GM23338 (cell line): ENCODE measurements around the gene PLD6. TPM values are rescaled to one million over a fixed set of nuclear protein-coding genes. Genes with fewer than 3 reads are reported as not detected.
"Not testable (repeated sequence)": the region's sequence is repeated elsewhere in the genome, so short reads cannot be mapped to it uniquely, and the experiment has no call there.

Experiments
- ATAC-seq: fragments of 200-7000 bp; cut with Tn5 transposase; 3 replicates; pipeline ENCODE4 v1.9.1; 2020
- DNase-seq: peaks from one replicate; pipeline ENCODE4 v3.0.0-alpha.2; 2015; ENCODE audit warnings: low spot score
- H2AFZ ChIP-seq: fragments of 200-600 bp; sonication (generic); 2 replicates; pipeline ENCODE4 v1.8.0; 2016; ENCODE audit warnings: antibody characterized with exemption, mild to moderate bottlenecking, moderate library complexity
- H3F3A ChIP-seq: fragments of 200-600 bp; sonication (generic); replicated peaks from 2 replicates; pipeline ENCODE4 v1.8.0; 2017; ENCODE audit warnings: antibody characterized with exemption, mixed run types, low read depth
- H3K27ac ChIP-seq: fragments of 200-600 bp; sonication (generic); 2 replicates; pipeline ENCODE4 v1.6.1; 2016; ENCODE audit warnings: low read depth
- H3K27me3 ChIP-seq: fragments of 200-600 bp; sonication (generic); 2 replicates; pipeline ENCODE4 v1.8.0; 2016; ENCODE audit warnings: mild to moderate bottlenecking, mixed run types, moderate library complexity; ENCODE audit not compliant: insufficient read depth
- H3K36me3 ChIP-seq: fragments of 200-600 bp; sonication (generic); 2 replicates; pipeline ENCODE4 v1.8.0; 2016; ENCODE audit warnings: mild to moderate bottlenecking; ENCODE audit not compliant: insufficient read depth
- H3K4me1 ChIP-seq: fragments of 200-600 bp; sonication (generic); 2 replicates; pipeline ENCODE4 v1.8.0; 2016; ENCODE audit warnings: mild to moderate bottlenecking, moderate library complexity; ENCODE audit not compliant: insufficient read depth
- H3K4me2 ChIP-seq: fragments of 200-600 bp; sonication (generic); 2 replicates; pipeline ENCODE4 v1.7.1; 2017; ENCODE audit warnings: mixed run types
- H3K4me3 ChIP-seq: fragments of 200-600 bp; sonication (generic); 2 replicates; pipeline ENCODE4 v1.6.1; 2016; ENCODE audit warnings: mixed run types
- H3K79me2 ChIP-seq: fragments of 200-600 bp; sonication (generic); replicated peaks from 2 replicates; pipeline ENCODE4 v1.8.0; 2017; ENCODE audit warnings: mild to moderate bottlenecking; ENCODE audit not compliant: insufficient read depth
- H3K9me2 ChIP-seq: fragments of 200-600 bp; sonication (generic); 2 replicates; pipeline ENCODE4 v1.8.0; 2017; ENCODE audit not compliant: insufficient read depth
- H4K20me1 ChIP-seq: fragments of 200-600 bp; sonication (generic); replicated peaks from 2 replicates; pipeline ENCODE4 v1.8.0; 2017; ENCODE audit warnings: mild to moderate bottlenecking; ENCODE audit not compliant: insufficient read depth
- H3K27ac Mint-ChIP-seq: 2 replicates; pipeline ENCODE4 v1.8.0; 2020; ENCODE audit warnings: inconsistent platforms, mild to moderate bottlenecking, moderate library complexity, mixed read lengths
- H3K27me3 Mint-ChIP-seq: 3 replicates; pipeline ENCODE4 v1.8.0; 2022; ENCODE audit warnings: low read depth, mild to moderate bottlenecking, moderate library complexity, mixed read lengths, inconsistent platforms; ENCODE audit not compliant: insufficient read depth, poor library complexity
- H3K36me3 Mint-ChIP-seq: 3 replicates; pipeline ENCODE4 v1.8.0; 2021; ENCODE audit warnings: low read depth, mild to moderate bottlenecking, inconsistent platforms, moderate library complexity, mixed read lengths
- H3K4me1 Mint-ChIP-seq: 3 replicates; pipeline ENCODE4 v1.8.0; 2020; ENCODE audit warnings: mild to moderate bottlenecking, inconsistent platforms, mixed read lengths
- H3K4me3 Mint-ChIP-seq: 3 replicates; pipeline ENCODE4 v1.8.0; 2021; ENCODE audit warnings: moderate library complexity, mild to moderate bottlenecking, inconsistent platforms, mixed read lengths
- H3K9me3 Mint-ChIP-seq: 3 replicates; pipeline ENCODE4 v1.8.0; 2020; ENCODE audit warnings: moderate library complexity, mild to moderate bottlenecking, inconsistent platforms, mixed read lengths
- CREB1 ChIP-seq: fragments of 250-450 bp; sonication (Bioruptor Pico); IDR thresholded peaks from 2 replicates; pipeline ENCODE4 v1.5.0; 2020; ENCODE audit warnings: low read depth, mild to moderate bottlenecking, moderate library complexity
- CTCF ChIP-seq, 2 experiments: fragments of 200-600 bp in 1 of 2; sonication (generic) in 1 of 2; conservative IDR thresholded peaks; 2 replicates each; pipeline versions ENCODE4 v1.5.1 to v1.6.1; 2016 to 2017; ENCODE audit warnings: antibody characterized with exemption in 2 of 2, low read depth in 2 of 2, mild to moderate bottlenecking in 2 of 2, moderate library complexity in 1 of 2
- ETS1 ChIP-seq: IDR thresholded peaks from 2 replicates; pipeline ENCODE4 v1.6.1; 2016; ENCODE audit warnings: antibody characterized with exemption
- EZH2 ChIP-seq: fragments of 200-600 bp; sonication (generic); IDR thresholded peaks from one replicate; pipeline ENCODE4 v1.8.0; 2017; ENCODE audit warnings: antibody characterized with exemption, mild to moderate bottlenecking, low read depth; ENCODE audit not compliant: unreplicated experiment
- JUNB ChIP-seq: IDR thresholded peaks from one replicate; pipeline ENCODE4 v1.6.1; 2016; ENCODE audit warnings: antibody characterized with exemption; ENCODE audit not compliant: unreplicated experiment
- NANOG ChIP-seq: IDR thresholded peaks from 2 replicates; pipeline ENCODE4 v1.6.1; 2016; ENCODE audit warnings: antibody characterized with exemption, borderline replicate concordance
- POLR2AphosphoS5 ChIP-seq: IDR thresholded peaks from 2 replicates; pipeline ENCODE4 v1.6.1; 2016; ENCODE audit warnings: antibody characterized with exemption, low read depth
- REST ChIP-seq: IDR thresholded peaks from one replicate; pipeline ENCODE4 v1.6.1; 2018; ENCODE audit warnings: antibody characterized with exemption; ENCODE audit not compliant: unreplicated experiment
- STAT1 ChIP-seq: IDR thresholded peaks from one replicate; pipeline ENCODE4 v1.6.1; 2016; ENCODE audit warnings: antibody characterized with exemption; ENCODE audit not compliant: unreplicated experiment
- ZNF114 ChIP-seq: fragments of 250-450 bp; sonication (Bioruptor Pico); IDR thresholded peaks from 2 replicates; pipeline ENCODE4 v1.5.0; 2020; ENCODE audit warnings: mild to moderate bottlenecking, moderate library complexity
- ZNF462 ChIP-seq: fragments of 250-450 bp; sonication (Bioruptor Pico); IDR thresholded peaks from 2 replicates; pipeline ENCODE4 v1.5.0; 2020; ENCODE audit warnings: mild to moderate bottlenecking, moderate library complexity
- polyA plus RNA-seq: library from polyadenylated mRNA; unstranded; fragments of >200 nt; fragmentation: Nextera tagmentation; extraction: Ambion mirVana; gene quantifications from 2 replicates; pipeline ENCODE4 v1.2.1, GENCODE V29; 2016
- total RNA-seq: library from RNA; depleted of rRNA; stranded (reverse); fragments of >200 nt; shearing (Covaris generic); gene quantifications from 2 replicates; pipeline ENCODE4 v1.2.3, GENCODE V29; 2014

The PLD6 gene
- total and polyA plus RNA-seq, 2 experiments from 2014 or later, result not detected

GRCh38 chr17:17159571-17159970 lies 46.6 kb downstream of the PLD6 start:
- peaks cover 4% of the 10 kb centered on the region; the same call in 1 of the 2 replicates for H3K36me3 ChIP-seq
- no peak for DNase-seq
- no peaks in the 10 kb centered on the region for H3K9me3 Mint-ChIP-seq
- H3K27ac ChIP-seq, result no peak overlapping the region
- no peaks in the 10 kb centered on the region for H3K4me1 ChIP-seq
- no peak overlapping the region for H2AFZ ChIP-seq
- H3K79me2 ChIP-seq, result no peaks in the 10 kb centered on the region
- peaks cover 36% of the 10 kb centered on the region for H3K36me3 Mint-ChIP-seq
- no peak overlapping the region; the same call in 1 of the 2 replicates for H3K27ac Mint-ChIP-seq
- no peaks in the 10 kb centered on the region for H4K20me1 ChIP-seq
- no peak overlapping the region for H3K4me3 ChIP-seq
- no peak for ATAC-seq
- H3K27me3 Mint-ChIP-seq, result peaks cover under 1% of the 10 kb centered on the region
- H3K27me3 ChIP-seq, result no peaks in the 10 kb centered on the region
- no peak overlapping the region for H3K4me3 Mint-ChIP-seq
- H3K4me2 ChIP-seq, result no peak overlapping the region
- H3F3A ChIP-seq, result no peaks in the 10 kb centered on the region
- no peak for TF ChIP-seq STAT1
- TF ChIP-seq ETS1, result no peak
- TF ChIP-seq POLR2AphosphoS5, result no peak
- no peak for TF ChIP-seq EZH2
- TF ChIP-seq ZNF114, result no peak
- no peak for TF ChIP-seq JUNB
- TF ChIP-seq REST, result no peak
- no peak for TF ChIP-seq CREB1 (CRISPR knock-in tag)
- TF ChIP-seq CTCF (conservative IDR thresholded peaks at IDR 0.05; ENCODE audit: low read depth in 2 of 2), result no peak
- no peak for TF ChIP-seq ZNF462 (CRISPR knock-in tag)
- TF ChIP-seq NANOG, result no peak
- no peaks in the 10 kb centered on the region for H3K4me1 Mint-ChIP-seq
- H3K9me2 ChIP-seq, result no peaks in the 10 kb centered on the region

- not testable (repeated sequence) for H3K4me2 ChIP-seq, H3K9me3 Mint-ChIP-seq, H3K27me3 Mint-ChIP-seq, H2AFZ ChIP-seq, H3K79me2 ChIP-seq, H3K4me3 ChIP-seq, H3K27ac Mint-ChIP-seq, H3K36me3 ChIP-seq, DNase-seq, ATAC-seq, H3K4me1 ChIP-seq, H3K4me1 Mint-ChIP-seq, H3K4me3 Mint-ChIP-seq, H4K20me1 ChIP-seq, H3F3A ChIP-seq, H3K9me2 ChIP-seq, H3K27me3 ChIP-seq, H3K27ac ChIP-seq
- peaks cover 34% of the 10 kb centered on the region for H3K36me3 Mint-ChIP-seq
These were observed 47.6 kb downstream of the PLD6 start for GRCh38 chr17:17158506-17158905.
